Neural cell (in vitro differentiated cells): Measurements from ENCODE around the gene LNP1.

Source experiments
- EZH2 ChIP-seq: fragments of 200-600, 300-800 bp; shearing (Covaris generic), sonication (generic); IDR thresholded peaks from 2 replicates; pipeline ENCODE4 v1.6.1; 2014; ENCODE audit warnings: antibody characterized with exemption, low read length, borderline replicate concordance, mild to moderate bottlenecking; ENCODE audit not compliant: insufficient read depth, poor library complexity, severe bottlenecking
- MXI1 ChIP-seq: fragments of 450-650 bp; conservative IDR thresholded peaks from 2 replicates; pipeline ENCODE4 v1.6.1; 2014; ENCODE audit warnings: antibody characterized with exemption, mild to moderate bottlenecking; ENCODE audit not compliant: poor library complexity, severe bottlenecking
- POLR2AphosphoS5 ChIP-seq: IDR thresholded peaks from 2 replicates; pipeline ENCODE4 v1.6.1; 2012
- REST ChIP-seq: IDR thresholded peaks from 2 replicates; pipeline ENCODE4 v1.6.1; 2012; ENCODE audit warnings: borderline replicate concordance
- TF ChIP-seq, protein P1 (sequence below): fragments of 450-650 bp; IDR thresholded peaks from 2 replicates; pipeline ENCODE4 v1.5.1; 2014; ENCODE audit warnings: antibody characterized with exemption, mild to moderate bottlenecking, moderate library complexity; ENCODE audit not compliant: poor library complexity, severe bottlenecking

GRCh38 chr3:100471444-100471843 lies 70.1 kb downstream of the LNP1 start:
- TF ChIP-seq, protein P1, sequence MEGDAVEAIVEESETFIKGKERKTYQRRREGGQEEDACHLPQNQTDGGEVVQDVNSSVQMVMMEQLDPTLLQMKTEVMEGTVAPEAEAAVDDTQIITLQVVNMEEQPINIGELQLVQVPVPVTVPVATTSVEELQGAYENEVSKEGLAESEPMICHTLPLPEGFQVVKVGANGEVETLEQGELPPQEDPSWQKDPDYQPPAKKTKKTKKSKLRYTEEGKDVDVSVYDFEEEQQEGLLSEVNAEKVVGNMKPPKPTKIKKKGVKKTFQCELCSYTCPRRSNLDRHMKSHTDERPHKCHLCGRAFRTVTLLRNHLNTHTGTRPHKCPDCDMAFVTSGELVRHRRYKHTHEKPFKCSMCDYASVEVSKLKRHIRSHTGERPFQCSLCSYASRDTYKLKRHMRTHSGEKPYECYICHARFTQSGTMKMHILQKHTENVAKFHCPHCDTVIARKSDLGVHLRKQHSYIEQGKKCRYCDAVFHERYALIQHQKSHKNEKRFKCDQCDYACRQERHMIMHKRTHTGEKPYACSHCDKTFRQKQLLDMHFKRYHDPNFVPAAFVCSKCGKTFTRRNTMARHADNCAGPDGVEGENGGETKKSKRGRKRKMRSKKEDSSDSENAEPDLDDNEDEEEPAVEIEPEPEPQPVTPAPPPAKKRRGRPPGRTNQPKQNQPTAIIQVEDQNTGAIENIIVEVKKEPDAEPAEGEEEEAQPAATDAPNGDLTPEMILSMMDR, result no peak
- TF ChIP-seq MXI1 (no peak), EZH2 (no peak), REST (no peak), POLR2AphosphoS5 (no peak)
